ENCODE results near the gene RMP24.

Gene RMP24

GRCh38 chr18:35938158-35938557 is 34.3 kb upstream of the RMP24 start:
- Histone ChIP-seq H3K9me2 (ENCODE audit: insufficient read depth) (no peaks in the 10 kb centered on the region), H3K27ac (peak overlapping the region; percentile 38; the same call in 1 of the 2 replicates), H3K36me3 (ENCODE audit: low read depth) (no peaks in the 10 kb centered on the region), H3F3A (ENCODE audit: insufficient read depth, low read depth) (no peaks in the 10 kb centered on the region; the same call in 1 of the 2 replicates), H3K4me3 (no peak overlapping the region), H3K9me3 (ENCODE audit: insufficient read depth, low read depth) (no peaks in the 10 kb centered on the region), H2AFZ (no peak overlapping the region), H3K4me2 (peak overlapping the region; percentile 31; the same call in 1 of the 2 replicates), H3K79me2 (ENCODE audit: low read depth) (no peaks in the 10 kb centered on the region), H3K27me3 (ENCODE audit: insufficient read depth, low read depth) (no peaks in the 10 kb centered on the region), H4K20me1 (ENCODE audit: insufficient read depth) (no peaks in the 10 kb centered on the region), H3K4me1 (replicated peaks; ENCODE audit: insufficient read depth) (peaks cover 12% of the 10 kb centered on the region)
- ChIA-PET CTCF (no interaction called here), POLR2A (ENCODE audit: unreplicated experiment) (interaction anchor here (0.6 kb wide), 1 partner anchor 34 kb away, joined by 3 read pairs; no protein-coding TSS in a partner anchor)
- intact Hi-C loops (cut with micrococcal nuclease; ENCODE audit: unreplicated experiment): loop anchor here (5.0 kb wide), 1 partner anchor 186 kb away; no protein-coding TSS in a partner anchor
- no TSS peak for BruUV-seq (replicated peaks)
- no peak for TF ChIP-seq CTCF (conservative IDR thresholded peaks at IDR 0.05)
- TF ChIP-seq EZH2 (IDR thresholded peaks at IDR 0.05; ENCODE audit: low read depth): no peak
- peak in 1 of 2 experiments; percentile 65 for DNase-seq

- Histone ChIP-seq H3K79me2 (ENCODE audit: low read depth) (no peaks in the 10 kb centered on the region), H3K4me2 (peak overlapping the region; percentile 31; the same call in 1 of the 2 replicates), H3K27ac (peak overlapping the region; percentile 38; the same call in 1 of the 2 replicates), H3K4me3 (no peak overlapping the region), H3K36me3 (ENCODE audit: low read depth) (no peaks in the 10 kb centered on the region), H2AFZ (no peak overlapping the region), H3K9me2 (ENCODE audit: insufficient read depth) (no peaks in the 10 kb centered on the region), H3K9me3 (ENCODE audit: insufficient read depth, low read depth) (no peaks in the 10 kb centered on the region), H4K20me1 (ENCODE audit: insufficient read depth) (no peaks in the 10 kb centered on the region), H3K27me3 (ENCODE audit: insufficient read depth, low read depth) (no peaks in the 10 kb centered on the region), H3F3A (ENCODE audit: insufficient read depth, low read depth) (no peaks in the 10 kb centered on the region; the same call in 1 of the 2 replicates), H3K4me1 (replicated peaks; ENCODE audit: insufficient read depth) (peaks cover 12% of the 10 kb centered on the region)
- TF ChIP-seq CTCF (conservative IDR thresholded peaks at IDR 0.05) (no peak), EZH2 (IDR thresholded peaks at IDR 0.05; ENCODE audit: low read depth) (no peak)
- intact Hi-C loops (cut with micrococcal nuclease; ENCODE audit: unreplicated experiment): loop anchor here (5.0 kb wide), 1 partner anchor 186 kb away; no protein-coding TSS in a partner anchor
- BruUV-seq (replicated peaks): no TSS peak
- DNase-seq: no peak
- ChIA-PET POLR2A (ENCODE audit: unreplicated experiment) (interaction anchor here (0.6 kb wide), 1 partner anchor 33 kb away, joined by 3 read pairs; no protein-coding TSS in a partner anchor), CTCF (no interaction called here)
Observed at GRCh38 chr18:35938562-35938961, 33.9 kb upstream of the RMP24 start.

GRCh38 chr18:35939138-35939537 is 33.3 kb upstream of the RMP24 start:
- intact Hi-C loops (cut with micrococcal nuclease; ENCODE audit: unreplicated experiment): loop anchor here (5.0 kb wide), 1 partner anchor 187 kb away; no protein-coding TSS in a partner anchor
- no peaks in the 10 kb centered on the region for H3K27me3 ChIP-seq (ENCODE audit: insufficient read depth, low read depth)
- no peak for TF ChIP-seq EZH2 (IDR thresholded peaks at IDR 0.05; ENCODE audit: low read depth)
- no peak for TF ChIP-seq CTCF (conservative IDR thresholded peaks at IDR 0.05)
- H3K9me2 ChIP-seq (ENCODE audit: insufficient read depth): no peaks in the 10 kb centered on the region
- ChIA-PET CTCF (no interaction called here), POLR2A (ENCODE audit: unreplicated experiment) (no interaction called here)
- no peaks in the 10 kb centered on the region for H3K79me2 ChIP-seq (ENCODE audit: low read depth)
- no peaks in the 10 kb centered on the region for H3K9me3 ChIP-seq (ENCODE audit: insufficient read depth, low read depth)
- peaks cover 12% of the 10 kb centered on the region for H3K4me1 ChIP-seq (replicated peaks; ENCODE audit: insufficient read depth)
- no TSS peak for BruUV-seq (replicated peaks)
- no peak overlapping the region for H3K4me2 ChIP-seq
- H3K4me3 ChIP-seq: no peak overlapping the region
- no peaks in the 10 kb centered on the region for H4K20me1 ChIP-seq (ENCODE audit: insufficient read depth)
- H3K36me3 ChIP-seq (ENCODE audit: low read depth): no peaks in the 10 kb centered on the region
- no peak overlapping the region for H3K27ac ChIP-seq
- no peak for DNase-seq
- no peaks in the 10 kb centered on the region; the same call in 1 of the 2 replicates for H3F3A ChIP-seq (ENCODE audit: insufficient read depth, low read depth)
- H2AFZ ChIP-seq: no peak overlapping the region

Measured in PC-9 (cell line).